Nephron (organoid): ENCODE results near the gene ITK.

ENCODE experiments used
- H3K27ac Mint-ChIP-seq, 3 experiments: 2 replicates each; pipeline ENCODE4 v1.8.0; 2020; ENCODE audit warnings: mixed read lengths in 3 of 3, mild to moderate bottlenecking in 2 of 3, moderate library complexity in 1 of 3
- H3K27me3 Mint-ChIP-seq: 2 replicates; pipeline ENCODE4 v1.8.0; 2021; ENCODE audit warnings: low read depth, mild to moderate bottlenecking, moderate library complexity, mixed read lengths
- H3K36me3 Mint-ChIP-seq: 2 replicates; pipeline ENCODE4 v1.8.0; 2020; ENCODE audit warnings: low read depth, mixed read lengths
- H3K4me1 Mint-ChIP-seq: 2 replicates; pipeline ENCODE4 v1.8.0; 2020; ENCODE audit warnings: mixed read lengths
- H3K4me3 Mint-ChIP-seq, 3 experiments: 2 replicates each; pipeline ENCODE4 v1.8.0; 2020; ENCODE audit warnings: mild to moderate bottlenecking in 3 of 3, mixed read lengths in 3 of 3, moderate library complexity in 2 of 3
- H3K9me3 Mint-ChIP-seq: 2 replicates; pipeline ENCODE4 v1.8.0; 2020; ENCODE audit warnings: mixed read lengths
- CTCF ChIP-seq, 3 experiments: fragments of 200-600 bp; sonication (generic); IDR thresholded peaks; one replicate each; pipeline ENCODE4 v1.5.0; 2021; ENCODE audit warnings: antibody characterized with exemption in 3 of 3; ENCODE audit not compliant: unreplicated experiment in 3 of 3

The ITK gene

DNA sequence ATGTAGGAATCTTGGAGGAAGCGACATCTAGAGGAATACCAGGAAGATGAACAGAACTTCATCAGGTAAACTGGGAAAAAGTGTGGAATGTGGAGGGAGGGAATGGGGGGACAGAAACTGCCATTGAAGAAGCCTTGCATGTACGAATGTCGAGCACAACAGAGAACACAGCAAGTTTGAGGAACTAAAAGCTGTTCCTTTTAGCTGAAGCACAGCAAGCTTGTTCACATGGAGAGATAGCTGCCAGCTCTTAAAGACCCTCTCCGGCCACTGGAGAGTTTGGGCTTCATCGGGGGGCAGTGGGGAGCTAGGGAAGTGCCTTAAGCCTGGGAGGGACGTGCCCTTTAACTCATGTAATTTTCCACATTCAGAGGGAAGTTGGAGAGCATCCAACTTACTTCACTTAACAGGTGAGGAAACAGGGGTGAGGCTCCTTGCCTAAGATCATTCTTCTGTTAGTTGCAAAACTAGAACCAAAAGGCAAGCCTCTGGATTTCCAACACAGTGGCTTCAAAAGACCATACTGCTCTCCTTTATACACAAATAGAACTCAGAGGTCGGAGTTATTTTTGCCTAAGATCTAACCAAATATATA is 83.0 kb downstream of the ITK start:
- no peak overlapping the region for H3K27ac Mint-ChIP-seq
- peaks cover 16% of the 10 kb centered on the region for H3K4me1 Mint-ChIP-seq
- peak overlapping the region; percentile 46 to 53 (median 50) for H3K4me3 Mint-ChIP-seq
- H3K36me3 Mint-ChIP-seq = no peaks in the 10 kb centered on the region
- H3K27me3 Mint-ChIP-seq = peaks cover 29% of the 10 kb centered on the region
- no peaks in the 10 kb centered on the region for H3K9me3 Mint-ChIP-seq
- no peak for TF ChIP-seq CTCF (IDR thresholded peaks at IDR 0.05; ENCODE audit: unreplicated experiment in 3 of 3)

- Mint-ChIP-seq H3K36me3 (no peaks in the 10 kb centered on the region), H3K4me1 (peaks cover 18% of the 10 kb centered on the region), H3K9me3 (no peaks in the 10 kb centered on the region), H3K27ac (peak within 1 kb of the TSS in 2 of 3 experiments; percentile 62 to 87), H3K27me3 (peaks cover 37% of the 10 kb centered on the region), H3K4me3 (peak within 1 kb of the TSS; percentile 94 to 96 (median 94))
- no peak for TF ChIP-seq CTCF (IDR thresholded peaks at IDR 0.05; ENCODE audit: unreplicated experiment in 3 of 3)
These were observed 85.2 kb downstream of the ITK start, which contains the start of gene CYFIP2 for GRCh38 chr5:157265714-157266285. TSS of gene CYFIP2 (plus strand) at chr5:157266123. CDS start at chr5:157285362, 19,239 bp downstream.

- peak overlapping the region in 1 of 3 experiments; percentile 62 for H3K27ac Mint-ChIP-seq
- peaks cover 18% of the 10 kb centered on the region for H3K4me1 Mint-ChIP-seq
- H3K27me3 Mint-ChIP-seq = peaks cover 33% of the 10 kb centered on the region
- no peak for TF ChIP-seq CTCF (IDR thresholded peaks at IDR 0.05; ENCODE audit: unreplicated experiment in 3 of 3)
- H3K4me3 Mint-ChIP-seq = peak overlapping the region; percentile 70 to 85 (median 80)
- no peaks in the 10 kb centered on the region for H3K9me3 Mint-ChIP-seq
- H3K36me3 Mint-ChIP-seq = no peaks in the 10 kb centered on the region
These were observed 85.8 kb downstream of the ITK start for GRCh38 chr5:157266286-157267007.

- Mint-ChIP-seq H3K36me3 (no peaks in the 10 kb centered on the region), H3K27me3 (peaks cover 33% of the 10 kb centered on the region), H3K4me1 (peaks cover 18% of the 10 kb centered on the region), H3K4me3 (peak overlapping the region; percentile 70 to 85 (median 80)), H3K27ac (peak overlapping the region in 1 of 3 experiments; percentile 62), H3K9me3 (no peaks in the 10 kb centered on the region)
- TF ChIP-seq CTCF (IDR thresholded peaks at IDR 0.05; ENCODE audit: unreplicated experiment in 3 of 3) = no peak
These were observed 86.4 kb downstream of the ITK start for GRCh38 chr5:157267025-157267424.

- Mint-ChIP-seq H3K4me1 (peaks cover 18% of the 10 kb centered on the region), H3K27me3 (peaks cover 33% of the 10 kb centered on the region), H3K27ac (peak overlapping the region; percentile 3 to 44 (median 25)), H3K9me3 (no peaks in the 10 kb centered on the region), H3K4me3 (peak overlapping the region; percentile 70 to 85 (median 80)), H3K36me3 (no peaks in the 10 kb centered on the region)
- TF ChIP-seq CTCF (IDR thresholded peaks at IDR 0.05; ENCODE audit: unreplicated experiment in 3 of 3) = no peak
These were observed 87.3 kb downstream of the ITK start for GRCh38 chr5:157267761-157268480.
